GM18519 (cell line): ENCODE data around the gene DNMT3B.
"Not testable (repeated sequence)": the region's sequence is repeated elsewhere in the genome, so short reads cannot be mapped to it uniquely, and the experiment has no call there.

Experiments used
- ATAC-seq: cut with Tn5 transposase; IDR thresholded peaks from one replicate; pipeline ENCODE4 v1.9.1; 2021; ENCODE audit warnings: mild to moderate bottlenecking, moderate library complexity; ENCODE audit not compliant: unreplicated experiment, low FRiP score

The DNMT3B gene

GRCh38 chr20:32789896-32790750 lies 27.9 kb downstream of the DNMT3B start:
- ATAC-seq = no peak

GRCh38 chr20:32790751-32791057 lies 28.5 kb downstream of the DNMT3B start:
- ATAC-seq = no peak

- peak; percentile 46 for ATAC-seq
These were observed 30.1 kb downstream of the DNMT3B start for GRCh38 chr20:32792316-32792715.

- ATAC-seq = no peak
These were observed 30.7 kb downstream of the DNMT3B start for GRCh38 chr20:32792731-32793458.

- ATAC-seq = no peak
These were observed 34.3 kb downstream of the DNMT3B start for GRCh38 chr20:32796383-32796948.

- ATAC-seq = no peak
These were observed 34.8 kb downstream of the DNMT3B start for GRCh38 chr20:32796981-32797451.

- ATAC-seq = not testable (repeated sequence)
These were observed 35.4 kb downstream of the DNMT3B start for GRCh38 chr20:32797571-32797970.

- no peak for ATAC-seq
These were observed 36.1 kb downstream of the DNMT3B start for GRCh38 chr20:32798046-32798981.

GRCh38 chr20:32803092-32803491 lies 40.9 kb downstream of the DNMT3B start:
- ATAC-seq = no peak

GRCh38 chr20:32804022-32804715 lies 42.0 kb downstream of the DNMT3B start:
- no peak for ATAC-seq

GRCh38 chr20:32804817-32805216 lies 42.6 kb downstream of the DNMT3B start:
- ATAC-seq = no peak

- no peak for ATAC-seq
These were observed 43.5 kb downstream of the DNMT3B start for GRCh38 chr20:32805721-32806120.

GRCh38 chr20:32806356-32806755 lies 44.2 kb downstream of the DNMT3B start:
- ATAC-seq = no peak

- no peak for ATAC-seq
These were observed 45.5 kb downstream of the DNMT3B start for GRCh38 chr20:32807706-32808105.

- ATAC-seq = no peak
These were observed 46.3 kb downstream of the DNMT3B start for GRCh38 chr20:32808438-32808837.

GRCh38 chr20:32809907-32810306 lies 47.7 kb downstream of the DNMT3B start:
- no peak for ATAC-seq

- no peak for ATAC-seq
These were observed 48.8 kb downstream of the DNMT3B start for GRCh38 chr20:32810941-32811340.

- ATAC-seq = no peak
These were observed 49.7 kb downstream of the DNMT3B start for GRCh38 chr20:32811886-32812285.

- peak; percentile 28 for ATAC-seq
These were observed 58.0 kb downstream of the DNMT3B start for GRCh38 chr20:32819992-32820697.
